Measurements from ENCODE around the gene UTP14C. TPM values are rescaled to one million over a fixed set of nuclear protein-coding genes. Genes with fewer than 3 reads are reported as not detected.
"Not testable (repeated sequence)": the region's sequence is repeated elsewhere in the genome, so short reads cannot be mapped to it uniquely, and the experiment has no call there.

The UTP14C gene
- total RNA-seq, 1 donor from 2014 or later, result 29.1 TPM

- H3F3A ChIP-seq (ENCODE audit: low read depth), result no peaks in the 10 kb centered on the region
- no peak for DNase-seq (ENCODE audit: low spot score)
- H3K9ac ChIP-seq, result no peak overlapping the region
- no peak overlapping the region for H2AFZ ChIP-seq (replicated peaks)
- H3K27ac ChIP-seq, result no peak overlapping the region
- Mint-ChIP-seq H3K27me3 (ENCODE audit: insufficient read depth, low read depth) (no peaks in the 10 kb centered on the region), H3K4me3 (no peak overlapping the region), H3K27ac (no peak overlapping the region), H3K36me3 (peaks cover 60% of the 10 kb centered on the region), H3K9me3 (peaks cover 25% of the 10 kb centered on the region), H3K4me1 (peaks cover 3% of the 10 kb centered on the region)
- no peak overlapping the region for H3K4me3 ChIP-seq
- no peaks in the 10 kb centered on the region for H3K4me1 ChIP-seq
- peaks cover 9% of the 10 kb centered on the region for H3K79me2 ChIP-seq (ENCODE audit: low read depth)
- TF ChIP-seq EZH2 (IDR thresholded peaks at IDR 0.05), result no peak
- TF ChIP-seq EZH2phosphoT487 (IDR thresholded peaks at IDR 0.05), result no peak
- no peak for TF ChIP-seq CTCF (IDR thresholded peaks at IDR 0.05)
- H3K27me3 ChIP-seq, result no peaks in the 10 kb centered on the region
- peaks cover 33% of the 10 kb centered on the region for H3K36me3 ChIP-seq
- no peak overlapping the region for H3K4me2 ChIP-seq
- H4K20me1 ChIP-seq (ENCODE audit: low read depth), result no peaks in the 10 kb centered on the region
- peaks cover 5% of the 10 kb centered on the region for H3K9me3 ChIP-seq (ENCODE audit: low read depth)
Measured at GRCh38 chr13:52029569-52029968, 5.1 kb downstream of the UTP14C start.

- H3K27me3 ChIP-seq; H3K27ac ChIP-seq; H3K4me3 Mint-ChIP-seq; H3K4me2 ChIP-seq; H3K27me3 Mint-ChIP-seq (ENCODE audit: insufficient read depth, low read depth); H3K4me1 Mint-ChIP-seq; H3K9ac ChIP-seq; H3F3A ChIP-seq (ENCODE audit: low read depth); H2AFZ ChIP-seq (replicated peaks); H3K79me2 ChIP-seq (ENCODE audit: low read depth); H3K4me1 ChIP-seq; H3K4me3 ChIP-seq; H4K20me1 ChIP-seq (ENCODE audit: low read depth); H3K27ac Mint-ChIP-seq; DNase-seq (ENCODE audit: low spot score); H3K9me3 ChIP-seq (ENCODE audit: low read depth): not testable (repeated sequence)
- Mint-ChIP-seq H3K36me3 (peaks cover 52% of the 10 kb centered on the region), H3K9me3 (peaks cover 25% of the 10 kb centered on the region)
- peaks cover 25% of the 10 kb centered on the region for H3K36me3 ChIP-seq
Measured at GRCh38 chr13:52030401-52030800, 5.9 kb downstream of the UTP14C start.

GRCh38 chr13:52033039-52033438 lies 8.5 kb downstream of the UTP14C start:
- DNase-seq (ENCODE audit: low spot score), result no peak

More at GRCh38 chr13:52033039-52033438, 8.5 kb downstream of the UTP14C start:
- H3K9me3 ChIP-seq (ENCODE audit: low read depth), result peaks cover 5% of the 10 kb centered on the region
- H2AFZ ChIP-seq (replicated peaks), result no peak overlapping the region
- H3K9me3 Mint-ChIP-seq, result peaks cover 22% of the 10 kb centered on the region
- no peaks in the 10 kb centered on the region for H3K27me3 ChIP-seq
- TF ChIP-seq EZH2 (IDR thresholded peaks at IDR 0.05), result no peak
- no peak for TF ChIP-seq CTCF (IDR thresholded peaks at IDR 0.05)
- TF ChIP-seq EZH2phosphoT487 (IDR thresholded peaks at IDR 0.05), result no peak
- no peak overlapping the region for H3K4me3 ChIP-seq
- peaks cover 3% of the 10 kb centered on the region for H3K4me1 Mint-ChIP-seq
- no peak overlapping the region for H3K27ac Mint-ChIP-seq
- H3K27ac ChIP-seq, result no peak overlapping the region
- no peaks in the 10 kb centered on the region for H3K4me1 ChIP-seq
- no peaks in the 10 kb centered on the region for H3K27me3 Mint-ChIP-seq (ENCODE audit: insufficient read depth, low read depth)
- no peak overlapping the region for H3K4me3 Mint-ChIP-seq
- H3K36me3 Mint-ChIP-seq, result peaks cover 28% of the 10 kb centered on the region
- no peaks in the 10 kb centered on the region for H3F3A ChIP-seq (ENCODE audit: low read depth)
- peaks cover 11% of the 10 kb centered on the region for H3K36me3 ChIP-seq
- no peak overlapping the region for H3K9ac ChIP-seq
- H4K20me1 ChIP-seq (ENCODE audit: low read depth), result no peaks in the 10 kb centered on the region
- no peaks in the 10 kb centered on the region for H3K79me2 ChIP-seq (ENCODE audit: low read depth)
- no peak overlapping the region for H3K4me2 ChIP-seq
